RWPE2 (cell line): ENCODE measurements around the gene OR6F1.

Experiments
- ATAC-seq: fragments of 200-7000 bp; cut with Tn5 transposase; 3 replicates; pipeline ENCODE4 v1.9.1; 2021; ENCODE audit warnings: low read depth
- DNase-seq: peaks from one replicate; pipeline ENCODE4 v3.0.0-alpha.2; 2020; ENCODE audit warnings: low spot score
- H3K27ac ChIP-seq: fragments of 450-650 bp; 2 replicates; pipeline ENCODE4 v1.5.1; 2017; ENCODE audit warnings: mild to moderate bottlenecking; ENCODE audit not compliant: poor library complexity, severe bottlenecking
- H3K27me3 ChIP-seq: fragments of 250-450 bp; sonication (Bioruptor Pico); 2 replicates; pipeline ENCODE4 v1.5.1; 2021; ENCODE audit warnings: mild to moderate bottlenecking, moderate library complexity; ENCODE audit not compliant: insufficient read depth, poor library complexity, severe bottlenecking
- H3K36me3 ChIP-seq: fragments of 250-450 bp; sonication (Bioruptor Pico); 2 replicates; pipeline ENCODE4 v1.5.1; 2020; ENCODE audit warnings: low read depth, mild to moderate bottlenecking, moderate library complexity
- H3K4me1 ChIP-seq: fragments of 250-450 bp; sonication (Bioruptor Pico); 2 replicates; pipeline ENCODE4 v1.5.1; 2021; ENCODE audit warnings: mild to moderate bottlenecking, moderate library complexity; ENCODE audit not compliant: insufficient read depth, poor library complexity, severe bottlenecking
- H3K4me3 ChIP-seq: fragments of 250-450 bp; sonication (Bioruptor Pico); 2 replicates; pipeline ENCODE4 v1.5.1; 2021; ENCODE audit warnings: mild to moderate bottlenecking, moderate library complexity; ENCODE audit not compliant: severe bottlenecking
- H3K9me3 ChIP-seq: fragments of 250-450 bp; sonication (Bioruptor Pico); 2 replicates; pipeline ENCODE4 v1.5.1; 2021; ENCODE audit warnings: mild to moderate bottlenecking, moderate library complexity; ENCODE audit not compliant: severe bottlenecking
- TF ChIP-seq, protein P1 (sequence below): fragments of 450-650 bp; IDR thresholded peaks from one replicate; pipeline ENCODE4 v1.5.1; 2017; ENCODE audit warnings: mild to moderate bottlenecking, moderate library complexity; ENCODE audit not compliant: poor library complexity, severe bottlenecking

Gene OR6F1

DNA sequence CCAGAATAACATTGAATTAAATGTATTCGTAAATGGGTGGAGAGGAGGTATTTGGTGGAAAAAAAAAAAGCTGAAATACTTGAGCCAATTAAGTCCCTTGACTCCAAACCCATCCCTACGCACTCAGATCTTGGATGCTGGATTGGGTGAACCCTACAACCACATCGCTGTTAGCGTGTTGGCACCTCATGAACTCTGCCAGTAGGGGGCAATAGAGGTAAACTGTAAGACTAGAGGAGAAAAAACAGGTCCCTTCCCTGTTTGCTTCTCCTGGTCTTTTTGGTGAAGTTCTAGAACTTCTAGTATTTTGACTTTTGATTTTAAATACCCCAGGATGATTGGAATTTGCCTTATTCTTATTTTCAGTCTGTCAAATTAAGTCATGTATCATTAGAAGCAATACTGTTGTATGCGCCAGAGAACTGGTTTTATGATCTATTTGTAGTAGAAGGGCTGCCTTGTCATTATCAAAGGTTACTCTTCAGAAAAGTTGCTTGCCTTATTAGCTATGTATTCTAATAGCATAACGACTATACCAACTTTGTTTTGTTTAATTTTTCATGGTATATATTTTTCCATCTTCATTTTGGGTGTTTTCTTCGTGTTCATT is 35.1 kb downstream of the OR6F1 start:
- DNase-seq: no peak
- Histone ChIP-seq H3K36me3 (no peaks in the 10 kb centered on the region), H3K4me3 (no peak overlapping the region), H3K9me3 (no peaks in the 10 kb centered on the region), H3K4me1 (no peaks in the 10 kb centered on the region), H3K27ac (no peak overlapping the region), H3K27me3 (no peaks in the 10 kb centered on the region)
- TF ChIP-seq, protein P1, sequence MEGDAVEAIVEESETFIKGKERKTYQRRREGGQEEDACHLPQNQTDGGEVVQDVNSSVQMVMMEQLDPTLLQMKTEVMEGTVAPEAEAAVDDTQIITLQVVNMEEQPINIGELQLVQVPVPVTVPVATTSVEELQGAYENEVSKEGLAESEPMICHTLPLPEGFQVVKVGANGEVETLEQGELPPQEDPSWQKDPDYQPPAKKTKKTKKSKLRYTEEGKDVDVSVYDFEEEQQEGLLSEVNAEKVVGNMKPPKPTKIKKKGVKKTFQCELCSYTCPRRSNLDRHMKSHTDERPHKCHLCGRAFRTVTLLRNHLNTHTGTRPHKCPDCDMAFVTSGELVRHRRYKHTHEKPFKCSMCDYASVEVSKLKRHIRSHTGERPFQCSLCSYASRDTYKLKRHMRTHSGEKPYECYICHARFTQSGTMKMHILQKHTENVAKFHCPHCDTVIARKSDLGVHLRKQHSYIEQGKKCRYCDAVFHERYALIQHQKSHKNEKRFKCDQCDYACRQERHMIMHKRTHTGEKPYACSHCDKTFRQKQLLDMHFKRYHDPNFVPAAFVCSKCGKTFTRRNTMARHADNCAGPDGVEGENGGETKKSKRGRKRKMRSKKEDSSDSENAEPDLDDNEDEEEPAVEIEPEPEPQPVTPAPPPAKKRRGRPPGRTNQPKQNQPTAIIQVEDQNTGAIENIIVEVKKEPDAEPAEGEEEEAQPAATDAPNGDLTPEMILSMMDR: peak; percentile 60
- ATAC-seq: 0 out of 3 replicates have a peak, but pooled peaks have one; percentile 27

DNA sequence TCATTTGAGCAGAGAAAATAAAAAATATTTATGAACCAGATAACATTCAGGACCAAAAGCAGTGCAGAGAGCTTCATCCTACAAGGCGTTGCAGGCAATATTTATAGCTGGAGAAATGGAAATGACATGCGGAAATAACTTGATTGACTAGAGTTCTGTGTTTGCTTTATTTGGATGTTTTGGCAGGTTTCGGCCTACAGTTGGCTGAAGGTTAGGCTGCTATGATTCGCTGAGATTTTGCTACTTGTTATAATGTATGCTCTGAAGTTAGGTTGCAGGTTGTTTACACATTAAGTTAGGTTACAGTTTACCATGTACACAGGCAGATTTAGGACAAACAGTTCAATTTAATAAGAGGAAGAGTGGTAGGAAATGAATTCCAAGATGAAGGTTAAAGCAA is 36.3 kb downstream of the OR6F1 start:
- no peaks in the 10 kb centered on the region for H3K4me1 ChIP-seq
- no peaks in the 10 kb centered on the region for H3K27me3 ChIP-seq
- TF ChIP-seq, protein P1: no peak
- H3K27ac ChIP-seq: no peak overlapping the region
- no peak for DNase-seq
- ATAC-seq: no peak
- no peak overlapping the region for H3K4me3 ChIP-seq
- no peaks in the 10 kb centered on the region for H3K9me3 ChIP-seq
- H3K36me3 ChIP-seq: no peaks in the 10 kb centered on the region

DNA sequence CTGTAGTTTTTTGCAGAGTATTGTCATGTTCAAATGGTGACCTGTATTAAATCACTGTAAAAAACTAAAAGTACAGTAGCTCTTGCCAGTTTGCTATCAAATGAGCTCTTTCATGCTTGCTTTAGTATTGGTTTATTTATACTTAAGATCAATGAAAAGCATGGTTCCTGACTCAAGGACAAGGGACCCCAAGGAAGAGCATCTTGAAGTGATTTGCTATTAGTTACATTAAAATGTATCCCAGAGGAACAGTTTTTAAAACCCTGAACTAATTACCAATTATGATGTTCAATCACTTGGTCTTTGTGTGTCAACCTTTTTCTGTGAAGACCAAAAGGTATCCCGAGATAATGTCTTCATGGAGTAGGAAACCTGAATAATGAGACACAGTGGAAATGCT is 36.8 kb downstream of the OR6F1 start, which contains the start of gene OR13G1:
TSS of gene OR13G1 (minus strand) at position 101 of the 400 bp plus-strand sequence. CDS start 6,698 bp downstream, outside the sequence.
- H3K4me3 ChIP-seq: no peak within 1 kb of the TSS
- no peak within 1 kb of the TSS for H3K27ac ChIP-seq
- TF ChIP-seq, protein P1: no peak
- no peak for ATAC-seq
- no peaks in the 10 kb centered on the region for H3K27me3 ChIP-seq
- no peaks in the 10 kb centered on the region for H3K9me3 ChIP-seq
- no peaks in the 10 kb centered on the region for H3K4me1 ChIP-seq
- no peak for DNase-seq
- H3K36me3 ChIP-seq: no peaks in the 10 kb centered on the region

DNA sequence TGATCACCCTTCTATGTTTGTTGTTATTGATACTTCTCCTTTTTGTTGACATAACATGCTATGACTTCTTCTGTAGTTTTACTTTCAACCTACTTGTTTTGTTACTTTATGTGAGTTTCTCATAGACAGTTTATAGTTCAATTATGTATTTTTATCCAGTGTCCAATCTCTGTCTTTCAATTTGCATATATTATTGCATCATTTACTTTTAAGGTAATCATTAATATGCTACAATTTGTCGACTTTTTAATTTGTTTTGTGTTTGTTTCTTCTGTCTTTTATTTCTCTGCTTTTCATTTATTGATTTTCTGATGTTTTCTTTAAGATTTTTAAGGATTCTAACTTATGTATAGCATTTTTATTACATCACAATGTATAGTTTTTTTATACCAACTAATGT is 47.2 kb downstream of the OR6F1 start:
- Histone ChIP-seq H3K36me3 (no peaks in the 10 kb centered on the region), H3K9me3 (no peaks in the 10 kb centered on the region), H3K4me1 (no peaks in the 10 kb centered on the region), H3K27ac (no peak overlapping the region), H3K4me3 (no peak overlapping the region), H3K27me3 (no peaks in the 10 kb centered on the region)
- no peak for DNase-seq
- TF ChIP-seq, protein P1: no peak
- ATAC-seq: no peak
